HFFc6 (cell line): Measurements from ENCODE around the gene PRMT6. TPM values are rescaled to one million over a fixed set of nuclear protein-coding genes. Genes with fewer than 3 reads are reported as not detected.
"Not testable (repeated sequence)": the region's sequence is repeated elsewhere in the genome, so short reads cannot be mapped to it uniquely, and the experiment has no call there.

Source experiments
- DNase-seq: peaks from one replicate; pipeline ENCODE4 v3.0.0-alpha.2; 2018
- H3K27ac Mint-ChIP-seq: 2 replicates; pipeline ENCODE4 v1.8.0; 2020; ENCODE audit warnings: mild to moderate bottlenecking, mixed read lengths
- H3K27me3 Mint-ChIP-seq: 2 replicates; pipeline ENCODE4 v1.8.0; 2021; ENCODE audit warnings: mild to moderate bottlenecking, moderate library complexity, mixed read lengths; ENCODE audit not compliant: insufficient read depth
- H3K36me3 Mint-ChIP-seq: 2 replicates; pipeline ENCODE4 v1.8.0; 2021; ENCODE audit warnings: low read depth, mixed read lengths
- H3K4me1 Mint-ChIP-seq: 2 replicates; pipeline ENCODE4 v1.8.0; 2020; ENCODE audit warnings: low read depth, mixed read lengths
- H3K4me3 Mint-ChIP-seq: 2 replicates; pipeline ENCODE4 v1.8.0; 2020; ENCODE audit warnings: mild to moderate bottlenecking, moderate library complexity, mixed read lengths
- H3K9me3 Mint-ChIP-seq: 2 replicates; pipeline ENCODE4 v1.8.0; 2020; ENCODE audit warnings: mild to moderate bottlenecking, mixed read lengths
- CTCF ChIP-seq: fragments of 200-600 bp; sonication (generic); IDR thresholded peaks from 2 replicates; pipeline ENCODE4 v1.5.0; 2021; ENCODE audit warnings: antibody characterized with exemption, mild to moderate bottlenecking
- total RNA-seq, 6 experiments: library from RNA; stranded (reverse); fragmentation: NEBNext Ultra II Directional; extraction: Animal tissue kit (Norgen Biotek cat#: 25700); gene quantifications; 2 replicates in 1 of 6; 3 replicates in 5 of 6; pipeline ENCODE4 v1.2.3, GENCODE V29; 2021

PRMT6 gene
- total RNA-seq, 6 experiments from 2014 or later = 9.7 to 14.8 (median 10.2) TPM

- Mint-ChIP-seq H3K27ac (peak overlapping the region; percentile 64), H3K9me3 (no peaks in the 10 kb centered on the region)
Observed at GRCh38 chr1:107076841-107077240, 20.4 kb downstream of the PRMT6 start.

GRCh38 chr1:107079249-107079648 is 22.8 kb downstream of the PRMT6 start:
- Mint-ChIP-seq H3K36me3 (peaks cover 3% of the 10 kb centered on the region; the same call in 1 of the 2 replicates), H3K9me3 (0 out of 2 replicates have a peak, but pooled peaks cover 2% of the 10 kb centered on the region), H3K4me3 (no peak overlapping the region), H3K4me1 (peaks cover 29% of the 10 kb centered on the region), H3K27ac (no peak overlapping the region), H3K27me3 (peaks cover 2% of the 10 kb centered on the region)
- no peak for TF ChIP-seq CTCF
- DNase-seq = no peak

More at GRCh38 chr1:107076841-107077240, 20.4 kb downstream of the PRMT6 start:
- peaks cover 2% of the 10 kb centered on the region for H3K27me3 Mint-ChIP-seq
- H3K4me1 Mint-ChIP-seq = peaks cover 29% of the 10 kb centered on the region
- H3K36me3 Mint-ChIP-seq = no peaks in the 10 kb centered on the region
- no peak overlapping the region for H3K4me3 Mint-ChIP-seq
- no peak for TF ChIP-seq CTCF
- DNase-seq = peak; percentile 92

GRCh38 chr1:107081102-107081501 is 24.6 kb downstream of the PRMT6 start:
- Mint-ChIP-seq H3K27me3 (peaks cover 2% of the 10 kb centered on the region), H3K4me3 (no peak overlapping the region), H3K9me3 (peaks cover 8% of the 10 kb centered on the region; the same call in 1 of the 2 replicates), H3K4me1 (peaks cover 25% of the 10 kb centered on the region), H3K36me3 (peaks cover 4% of the 10 kb centered on the region; the same call in 1 of the 2 replicates), H3K27ac (no peak overlapping the region)
- DNase-seq = no peak
- TF ChIP-seq CTCF = no peak

GRCh38 chr1:107091418-107091817 is 34.9 kb downstream of the PRMT6 start:
- Mint-ChIP-seq H3K27me3 (0 out of 2 replicates have a peak, but pooled peaks cover 3% of the 10 kb centered on the region), H3K27ac (no peak overlapping the region), H3K9me3 (no peaks in the 10 kb centered on the region), H3K36me3 (no peaks in the 10 kb centered on the region), H3K4me3 (no peak overlapping the region), H3K4me1 (no peaks in the 10 kb centered on the region)
- DNase-seq = no peak
- no peak for TF ChIP-seq CTCF

GRCh38 chr1:107093395-107093794 is 36.9 kb downstream of the PRMT6 start:
- not testable (repeated sequence) for H3K9me3 Mint-ChIP-seq, H3K4me1 Mint-ChIP-seq, H3K36me3 Mint-ChIP-seq, DNase-seq, H3K27me3 Mint-ChIP-seq, H3K27ac Mint-ChIP-seq, H3K4me3 Mint-ChIP-seq

GRCh38 chr1:107095647-107096046 is 39.2 kb downstream of the PRMT6 start:
- Mint-ChIP-seq H3K4me1 (no peaks in the 10 kb centered on the region), H3K4me3 (no peak overlapping the region), H3K27ac (no peak overlapping the region), H3K36me3 (no peaks in the 10 kb centered on the region), H3K9me3 (no peaks in the 10 kb centered on the region), H3K27me3 (0 out of 2 replicates have a peak, but pooled peaks cover 3% of the 10 kb centered on the region)
- TF ChIP-seq CTCF = no peak
- no peak for DNase-seq
